K562 (cell line): ENCODE measurements around the gene VAC14.

Source experiments
- ARNT ChIP-seq, 2 experiments: fragments of 450-650 bp; IDR thresholded peaks; 2 replicates each; pipeline ENCODE4 v1.6.1; 2016; ENCODE audit warnings: mild to moderate bottlenecking in 1 of 2
- BHLHE40 ChIP-seq: IDR thresholded peaks from 2 replicates; pipeline ENCODE4 v1.6.1; 2011; ENCODE audit warnings: low read length, improper control_type of control experiment
- CEBPB ChIP-seq: fragments of 450-650 bp; IDR thresholded peaks from 2 replicates; pipeline ENCODE4 v1.6.1; 2016; ENCODE audit warnings: missing genetic modification characterization, missing compliant biosample characterization
- FOSL1 ChIP-seq: fragments of 200-800 bp; sonication (Bioruptor generic); conservative IDR thresholded peaks from 2 replicates; pipeline ENCODE4 v1.6.1; 2016; ENCODE audit warnings: missing genetic modification characterization, missing compliant biosample characterization
- JUN ChIP-seq, 2 experiments: sonication (generic) in 1 of 2; formaldehyde crosslinking in 1 of 2; IDR thresholded peaks; 2 replicates each; pipeline versions ENCODE4 v1.6.1 to v1.8.0; 2012 to 2022; ENCODE audit warnings: borderline replicate concordance in 2 of 2, mild to moderate bottlenecking in 2 of 2, improper control_type of control experiment in 1 of 2, low read depth in 1 of 2, low read length in 1 of 2, missing genetic modification reagents in 1 of 2
- POLR2A ChIP-seq: fragments of 450-650 bp; conservative IDR thresholded peaks from 2 replicates; pipeline ENCODE4 v1.6.1; 2016
- SMC3 ChIP-seq: conservative IDR thresholded peaks from 2 replicates; pipeline ENCODE4 v1.6.1; 2011; ENCODE audit warnings: low read depth, low read length, improper control_type of control experiment; ENCODE audit not compliant: insufficient read depth
- ZBTB8A ChIP-seq: fragments of 450-650 bp; IDR thresholded peaks from 2 replicates; pipeline ENCODE4 v1.6.1; 2018; ENCODE audit warnings: mild to moderate bottlenecking, moderate library complexity; ENCODE audit not compliant: partially characterized antibody
- ZNF224 ChIP-seq: sonication (generic); formaldehyde crosslinking; IDR thresholded peaks from 2 replicates; pipeline ENCODE4 v1.8.0; 2022; ENCODE audit warnings: mild to moderate bottlenecking, missing genetic modification reagents
- ZNF696 ChIP-seq: fragments of 250-450 bp; sonication (Bioruptor Pico); conservative IDR thresholded peaks from 2 replicates; pipeline ENCODE4 v1.4.0; 2020; ENCODE audit warnings: mild to moderate bottlenecking, moderate library complexity
- TF ChIP-seq, protein P1 (sequence below): fragments of 450-650 bp; formaldehyde crosslinking; IDR thresholded peaks from 2 replicates; pipeline ENCODE4 v1.4.0; 2020; ENCODE audit warnings: mild to moderate bottlenecking, moderate library complexity
- TF ChIP-seq, protein P2 (sequence below): fragments of 450-650 bp; formaldehyde crosslinking; IDR thresholded peaks from 2 replicates; pipeline ENCODE4 v1.4.0; 2022; ENCODE audit warnings: missing genetic modification characterization
- TF ChIP-seq, protein P3 (sequence below): sonication (generic); formaldehyde crosslinking; IDR thresholded peaks from 2 replicates; pipeline ENCODE4 v1.5.0; 2020; ENCODE audit warnings: missing genetic modification reagents
- TF ChIP-seq, protein P4 (sequence below): fragments of 250-450 bp; sonication (Bioruptor Pico); IDR thresholded peaks from 2 replicates; pipeline ENCODE4 v1.8.0; 2021; ENCODE audit warnings: borderline replicate concordance, mild to moderate bottlenecking, moderate library complexity; ENCODE audit not compliant: poor library complexity, severe bottlenecking

DNA sequence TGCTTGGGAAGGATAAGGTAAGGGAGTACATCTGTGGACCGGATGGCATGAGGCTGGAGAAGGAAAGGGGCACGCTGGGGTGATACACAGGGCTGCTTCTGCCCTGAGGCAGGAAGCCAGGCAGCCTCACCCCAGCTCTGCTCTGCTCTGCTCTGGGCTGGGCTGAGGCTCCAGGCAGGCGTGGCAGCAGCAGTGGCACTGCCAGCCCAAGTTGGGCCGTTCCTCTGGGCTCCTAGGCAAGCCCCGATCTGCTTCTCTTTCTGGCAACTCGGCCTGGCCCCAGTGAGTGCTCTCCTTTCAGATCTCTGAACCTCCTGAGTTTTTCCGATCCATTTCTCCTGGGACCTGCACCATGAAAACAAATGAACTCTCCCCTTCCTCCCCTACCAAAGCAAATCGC lies 44.9 kb downstream of the VAC14 start:
- TF ChIP-seq ARNT (IDR thresholded peaks at IDR 0.05), result no peak
- TF ChIP-seq ZNF696 (CRISPR knock-in tag), result no peak
- TF ChIP-seq SMC3, result no peak
- TF ChIP-seq, protein P1, sequence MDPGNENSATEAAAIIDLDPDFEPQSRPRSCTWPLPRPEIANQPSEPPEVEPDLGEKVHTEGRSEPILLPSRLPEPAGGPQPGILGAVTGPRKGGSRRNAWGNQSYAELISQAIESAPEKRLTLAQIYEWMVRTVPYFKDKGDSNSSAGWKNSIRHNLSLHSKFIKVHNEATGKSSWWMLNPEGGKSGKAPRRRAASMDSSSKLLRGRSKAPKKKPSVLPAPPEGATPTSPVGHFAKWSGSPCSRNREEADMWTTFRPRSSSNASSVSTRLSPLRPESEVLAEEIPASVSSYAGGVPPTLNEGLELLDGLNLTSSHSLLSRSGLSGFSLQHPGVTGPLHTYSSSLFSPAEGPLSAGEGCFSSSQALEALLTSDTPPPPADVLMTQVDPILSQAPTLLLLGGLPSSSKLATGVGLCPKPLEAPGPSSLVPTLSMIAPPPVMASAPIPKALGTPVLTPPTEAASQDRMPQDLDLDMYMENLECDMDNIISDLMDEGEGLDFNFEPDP, result no peak
- no peak for TF ChIP-seq POLR2A
- TF ChIP-seq, protein P2, sequence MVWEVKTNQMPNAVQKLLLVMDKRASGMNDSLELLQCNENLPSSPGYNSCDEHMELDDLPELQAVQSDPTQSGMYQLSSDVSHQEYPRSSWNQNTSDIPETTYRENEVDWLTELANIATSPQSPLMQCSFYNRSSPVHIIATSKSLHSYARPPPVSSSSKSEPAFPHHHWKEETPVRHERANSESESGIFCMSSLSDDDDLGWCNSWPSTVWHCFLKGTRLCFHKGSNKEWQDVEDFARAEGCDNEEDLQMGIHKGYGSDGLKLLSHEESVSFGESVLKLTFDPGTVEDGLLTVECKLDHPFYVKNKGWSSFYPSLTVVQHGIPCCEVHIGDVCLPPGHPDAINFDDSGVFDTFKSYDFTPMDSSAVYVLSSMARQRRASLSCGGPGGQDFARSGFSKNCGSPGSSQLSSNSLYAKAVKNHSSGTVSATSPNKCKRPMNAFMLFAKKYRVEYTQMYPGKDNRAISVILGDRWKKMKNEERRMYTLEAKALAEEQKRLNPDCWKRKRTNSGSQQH (CRISPR knock-in tag), result no peak
- no peak for TF ChIP-seq CEBPB (tag)
- TF ChIP-seq ZNF224 (CRISPR knock-in tag), result no peak
- TF ChIP-seq, protein P3, sequence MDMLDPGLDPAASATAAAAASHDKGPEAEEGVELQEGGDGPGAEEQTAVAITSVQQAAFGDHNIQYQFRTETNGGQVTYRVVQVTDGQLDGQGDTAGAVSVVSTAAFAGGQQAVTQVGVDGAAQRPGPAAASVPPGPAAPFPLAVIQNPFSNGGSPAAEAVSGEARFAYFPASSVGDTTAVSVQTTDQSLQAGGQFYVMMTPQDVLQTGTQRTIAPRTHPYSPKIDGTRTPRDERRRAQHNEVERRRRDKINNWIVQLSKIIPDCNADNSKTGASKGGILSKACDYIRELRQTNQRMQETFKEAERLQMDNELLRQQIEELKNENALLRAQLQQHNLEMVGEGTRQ (CRISPR knock-in tag), result no peak
- TF ChIP-seq FOSL1 (tag), result no peak
- no peak for TF ChIP-seq JUN (IDR thresholded peaks at IDR 0.05; ENCODE audit: borderline replicate concordance, low read depth, low read length)
- no peak for TF ChIP-seq JUN (CRISPR knock-in tag; IDR thresholded peaks at IDR 0.05; ENCODE audit: borderline replicate concordance)
- TF ChIP-seq ZBTB8A, result no peak
- TF ChIP-seq, protein P4, sequence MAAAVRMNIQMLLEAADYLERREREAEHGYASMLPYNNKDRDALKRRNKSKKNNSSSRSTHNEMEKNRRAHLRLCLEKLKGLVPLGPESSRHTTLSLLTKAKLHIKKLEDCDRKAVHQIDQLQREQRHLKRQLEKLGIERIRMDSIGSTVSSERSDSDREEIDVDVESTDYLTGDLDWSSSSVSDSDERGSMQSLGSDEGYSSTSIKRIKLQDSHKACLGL (CRISPR knock-in tag), result no peak
- no peak for TF ChIP-seq BHLHE40
